Measurements from ENCODE around the gene FOLR2.

The FOLR2 gene

DNA sequence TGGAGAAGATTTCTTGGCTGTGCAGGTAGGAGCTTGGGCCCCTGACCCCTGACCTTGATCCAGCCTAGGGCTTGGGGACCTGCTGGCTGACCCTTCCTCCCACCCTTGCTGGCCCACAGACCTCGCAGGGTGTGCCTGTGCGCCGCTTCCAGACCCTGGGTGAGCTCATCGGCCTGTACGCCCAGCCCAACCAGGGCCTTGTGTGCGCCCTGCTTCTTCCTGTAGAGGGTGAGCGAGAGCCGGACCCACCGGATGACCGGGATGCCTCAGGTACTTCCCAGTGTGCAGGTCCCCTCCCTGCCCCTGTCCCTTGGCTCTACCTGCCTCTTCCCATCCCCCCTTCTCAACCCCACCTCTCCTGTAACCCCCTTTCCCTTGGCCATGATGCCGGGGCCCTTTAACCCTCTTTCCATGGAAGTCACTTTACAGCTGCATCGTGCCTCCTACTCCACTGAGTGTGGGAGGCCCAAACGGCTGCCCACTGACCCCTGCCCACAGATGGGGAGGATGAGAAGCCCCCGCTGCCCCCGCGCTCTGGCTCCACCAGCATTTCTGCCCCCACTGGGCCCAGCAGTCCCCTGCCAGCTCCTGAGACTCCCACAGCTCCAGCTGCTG, 11.7 kb downstream of the FOLR2 start:
- DNase-seq (ENCODE audit: low read depth), result no peak
- H3K4me3 ChIP-seq (ENCODE audit: low read depth, low read length), result no peak overlapping the region
- TF ChIP-seq CTCF (IDR thresholded peaks at IDR 0.05; ENCODE audit: low read depth, low read length, missing control alignments), result no peak

DNA sequence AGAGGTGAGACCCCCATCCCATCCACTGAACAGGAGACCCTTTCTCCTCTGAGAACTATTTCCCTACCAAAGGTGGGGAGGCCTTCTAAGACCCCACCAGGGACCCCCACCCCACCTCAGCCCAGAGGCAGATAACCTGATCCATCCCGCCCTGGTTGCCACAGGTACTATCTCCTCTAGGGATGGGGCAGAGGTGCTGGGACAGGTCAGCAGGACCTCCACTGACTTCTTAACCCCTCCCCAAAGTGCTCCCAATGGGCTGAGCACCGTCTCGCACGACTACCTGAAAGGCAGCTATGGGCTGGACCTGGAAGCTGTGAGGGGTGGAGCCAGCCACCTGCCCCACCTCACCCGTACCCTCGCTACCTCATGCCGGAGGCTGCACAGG, 12.2 kb downstream of the FOLR2 start:
- no peak for DNase-seq (ENCODE audit: low read depth)
- no peak overlapping the region for H3K4me3 ChIP-seq (ENCODE audit: low read depth, low read length)
- no peak for TF ChIP-seq CTCF (IDR thresholded peaks at IDR 0.05; ENCODE audit: low read depth, low read length, missing control alignments)

DNA sequence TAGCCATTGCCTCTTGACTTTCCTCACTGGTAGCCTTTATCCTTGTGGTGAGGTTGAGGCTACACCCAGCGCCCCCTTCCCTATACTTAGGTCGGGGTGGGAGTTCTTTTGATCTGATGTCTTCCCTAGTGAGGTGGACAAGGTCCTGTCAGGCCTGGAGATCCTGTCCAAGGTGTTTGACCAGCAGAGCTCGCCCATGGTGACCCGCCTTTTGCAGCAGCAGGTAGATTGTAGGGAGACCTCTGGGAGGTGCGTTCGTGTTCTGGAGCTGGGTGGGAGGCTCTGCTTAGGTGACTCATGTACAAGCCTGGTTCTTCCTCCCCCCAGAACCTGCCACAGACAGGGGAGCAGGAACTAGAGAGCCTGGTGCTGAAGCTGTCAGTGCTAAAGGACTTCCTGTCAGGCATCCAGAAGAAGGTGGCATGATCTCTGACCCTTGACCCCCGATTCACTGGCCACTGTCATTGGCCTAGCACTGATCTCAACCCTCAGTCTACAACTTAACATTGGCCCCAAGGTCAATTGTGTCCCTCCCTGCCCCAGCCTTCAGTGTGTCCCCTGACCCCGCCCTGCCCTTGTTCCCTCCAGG, 12.8 kb downstream of the FOLR2 start:
- TF ChIP-seq CTCF (IDR thresholded peaks at IDR 0.05; ENCODE audit: low read depth, low read length, missing control alignments), result no peak
- no peak for DNase-seq (ENCODE audit: low read depth)

GRCh38 chr11:72229925-72230763, 13.6 kb downstream of the FOLR2 start:
- DNase-seq (ENCODE audit: low read depth), result no peak
- TF ChIP-seq CTCF (IDR thresholded peaks at IDR 0.05; ENCODE audit: low read depth, low read length, missing control alignments), result no peak
- H3K4me3 ChIP-seq (ENCODE audit: low read depth, low read length), result no peak overlapping the region

More for the DNA sequence above, 12.8 kb downstream of the FOLR2 start:
- H3K4me3 ChIP-seq (ENCODE audit: low read depth, low read length), result no peak overlapping the region

GRCh38 chr11:72230764-72231365, 14.3 kb downstream of the FOLR2 start:
- TF ChIP-seq CTCF (IDR thresholded peaks at IDR 0.05; ENCODE audit: low read depth, low read length, missing control alignments), result no peak
- DNase-seq (ENCODE audit: low read depth), result no peak
- H3K4me3 ChIP-seq (ENCODE audit: low read depth, low read length), result no peak overlapping the region

GRCh38 chr11:72231396-72232259, 15.0 kb downstream of the FOLR2 start:
- no peak for DNase-seq (ENCODE audit: low read depth)
- no peak for TF ChIP-seq CTCF (IDR thresholded peaks at IDR 0.05; ENCODE audit: low read depth, low read length, missing control alignments)
- H3K4me3 ChIP-seq (ENCODE audit: low read depth, low read length), result no peak overlapping the region
